ENCODE results near the gene VPS13A.
"Not testable (repeated sequence)": the region's sequence is repeated elsewhere in the genome, so short reads cannot be mapped to it uniquely, and the experiment has no call there.

VPS13A gene

DNA sequence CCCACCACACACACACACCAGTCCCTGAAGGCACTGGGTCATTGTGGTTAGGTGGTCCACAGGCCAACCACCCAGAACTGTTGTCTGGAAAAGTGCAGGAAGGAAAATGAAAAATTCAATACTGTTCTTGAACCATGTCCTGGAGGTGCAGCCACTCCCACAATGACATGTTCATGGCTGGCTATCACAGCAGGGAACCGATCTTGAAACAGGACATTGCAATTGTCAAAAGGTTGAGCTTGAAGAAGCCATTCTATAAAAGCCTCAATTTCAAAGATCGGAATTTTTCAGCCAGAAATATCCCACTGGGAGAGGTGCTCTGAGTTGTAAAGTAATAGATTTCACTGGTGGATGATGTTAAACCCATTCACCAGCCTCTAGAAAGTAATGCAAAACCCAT lies 252.6 kb downstream of the VPS13A start:
- no peak for DNase-seq

- DNase-seq, result no peak
Measured at GRCh38 chr9:77432053-77432452, 254.7 kb downstream of the VPS13A start.

DNA sequence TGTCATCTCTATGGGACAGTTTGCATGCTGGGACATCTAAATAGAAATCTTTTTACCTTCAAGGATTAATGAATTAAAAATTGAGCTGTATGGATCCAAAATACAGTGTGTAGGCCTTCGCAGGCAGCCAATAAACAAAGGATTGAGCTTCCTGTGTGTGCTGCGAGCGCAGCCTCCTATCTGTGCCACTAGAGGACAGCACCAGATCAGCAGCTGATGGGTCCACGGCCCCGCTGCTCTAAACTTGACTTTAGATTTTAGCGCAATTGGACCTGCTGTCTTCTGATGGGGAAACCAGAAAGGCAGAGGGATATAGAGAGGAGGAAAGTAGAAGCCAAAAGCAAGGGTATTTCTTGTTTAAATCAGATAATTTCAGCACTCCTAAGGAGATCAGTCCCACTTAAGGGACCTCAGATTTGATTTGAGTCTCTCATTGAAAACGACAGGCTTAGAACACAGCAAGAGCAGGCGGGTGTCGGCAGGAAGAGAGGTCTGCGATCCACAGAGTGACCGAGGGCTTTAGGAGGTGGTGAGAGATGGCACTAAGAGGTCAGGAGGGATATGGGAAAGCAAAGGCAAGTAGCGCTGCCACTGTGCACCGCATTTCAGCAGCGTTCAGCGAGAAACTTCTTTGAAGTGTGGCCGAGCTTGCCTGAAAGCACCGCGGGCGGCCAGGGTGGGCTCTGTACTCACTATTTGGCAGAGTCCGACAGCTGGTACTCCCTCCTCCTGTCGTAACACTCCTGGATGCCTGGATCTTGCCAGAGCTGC lies 256.5 kb downstream of the VPS13A start:
- DNase-seq, result no peak

- no peak for DNase-seq
Measured at GRCh38 chr9:77435277-77435676, 257.9 kb downstream of the VPS13A start.

DNA sequence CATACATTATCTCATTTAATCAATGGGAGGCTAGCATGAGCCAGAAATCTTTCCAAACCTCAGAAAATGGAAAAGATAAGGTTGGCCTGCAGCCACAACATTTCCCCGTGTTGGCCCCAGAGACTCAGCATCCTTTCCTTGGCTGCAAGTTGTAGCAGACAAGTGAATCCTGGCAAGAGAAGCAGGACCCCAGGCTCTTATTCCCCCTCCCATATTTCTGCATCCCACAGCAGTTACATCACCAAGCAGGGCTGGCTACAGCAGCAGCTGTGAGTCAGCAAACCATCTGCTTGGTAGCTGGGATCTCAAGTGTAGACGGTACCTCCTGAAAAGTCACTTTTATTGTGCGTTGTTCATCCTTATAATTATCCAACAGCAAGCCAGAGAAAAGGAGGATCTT lies 258.4 kb downstream of the VPS13A start:
- DNase-seq, result no peak

DNA sequence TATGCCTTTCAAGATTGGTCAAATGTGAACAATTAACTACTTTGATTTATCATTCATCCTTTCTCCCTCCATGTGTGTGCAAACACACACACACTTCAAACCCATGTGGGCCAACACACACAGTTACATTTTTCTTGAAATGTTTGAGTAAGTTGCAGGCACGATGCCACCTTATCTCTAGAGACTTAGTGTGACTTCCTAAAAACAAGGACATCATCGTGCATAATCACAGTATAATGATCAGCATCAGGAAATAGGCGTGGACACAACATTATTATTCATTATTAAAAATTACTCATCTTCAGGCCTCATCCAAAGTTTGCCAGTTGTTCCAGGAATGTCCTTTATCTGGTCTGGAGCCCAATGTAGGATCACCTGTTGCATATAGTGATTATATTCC lies 261.3 kb downstream of the VPS13A start:
- no peak for DNase-seq

DNA sequence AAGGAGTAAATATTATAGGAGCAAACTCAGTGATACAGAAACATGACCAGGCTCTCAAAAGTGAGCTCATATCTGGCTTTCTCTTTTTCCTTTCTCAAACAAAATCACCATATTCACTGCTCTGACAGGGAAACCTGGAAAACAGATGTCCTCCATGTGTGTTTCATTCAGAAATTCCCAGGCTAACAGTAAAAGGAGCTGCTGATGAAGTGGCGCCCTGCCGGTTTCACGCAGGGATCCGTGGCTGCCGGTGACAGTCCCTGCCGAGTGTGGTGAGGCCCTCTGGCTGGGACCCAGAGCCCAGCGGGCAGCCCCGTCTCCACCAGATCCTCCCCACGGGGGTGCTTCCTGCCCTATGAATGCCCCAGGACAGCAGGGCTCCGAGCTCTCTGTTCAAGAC lies 262.7 kb downstream of the VPS13A start:
- DNase-seq, result no peak

DNA sequence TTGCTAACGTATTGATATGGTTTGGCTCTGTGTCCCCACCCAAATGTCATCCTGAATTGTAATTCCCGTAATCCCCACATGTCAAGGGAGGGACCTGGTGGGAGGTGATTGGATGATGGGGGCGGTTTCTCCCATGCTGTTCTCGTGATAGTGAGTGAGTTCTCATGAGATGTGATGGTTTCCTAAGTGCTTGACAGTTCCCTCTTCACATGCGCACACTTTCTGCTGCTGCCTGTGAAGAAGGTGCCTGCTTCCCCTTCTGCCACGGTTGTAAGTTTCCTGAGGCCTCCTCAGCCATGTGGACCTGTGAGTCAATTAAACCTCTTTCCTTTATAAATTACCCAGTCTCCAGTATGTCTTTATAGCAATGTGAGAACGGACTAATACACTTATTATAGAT lies 263.8 kb downstream of the VPS13A start:
- not testable (repeated sequence) for DNase-seq

GRCh38 chr9:77442436-77442835 lies 265.1 kb downstream of the VPS13A start:
- DNase-seq, result no peak

DNA sequence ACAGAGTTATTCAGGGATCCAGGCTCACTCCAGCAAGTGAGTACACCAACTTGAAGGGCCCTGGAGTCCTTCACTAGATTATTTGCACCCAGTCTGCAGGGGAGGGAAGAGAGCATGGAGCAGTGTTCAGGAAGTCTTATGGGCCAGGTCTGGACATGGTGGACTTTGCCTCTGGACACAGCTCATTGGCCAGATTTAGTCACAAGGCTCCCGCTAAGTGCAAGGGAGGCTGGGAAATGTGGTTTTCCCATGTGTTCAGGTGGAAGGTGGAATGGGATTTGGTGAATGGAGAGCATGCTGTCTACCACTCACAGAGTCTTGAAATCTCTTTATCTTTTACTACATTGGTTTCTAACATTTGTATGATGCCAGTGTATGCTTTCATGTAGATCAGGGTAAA lies 270.3 kb downstream of the VPS13A start:
- DNase-seq, result no peak

- DNase-seq, result no peak
Measured at GRCh38 chr9:77449240-77450084, 272.1 kb downstream of the VPS13A start.

GRCh38 chr9:77450085-77450475 lies 272.7 kb downstream of the VPS13A start:
- no peak for DNase-seq

GRCh38 chr9:77451507-77451906 lies 274.2 kb downstream of the VPS13A start:
- DNase-seq, result no peak

- DNase-seq, result no peak
Measured at GRCh38 chr9:77453825-77454647, 276.7 kb downstream of the VPS13A start.

DNA sequence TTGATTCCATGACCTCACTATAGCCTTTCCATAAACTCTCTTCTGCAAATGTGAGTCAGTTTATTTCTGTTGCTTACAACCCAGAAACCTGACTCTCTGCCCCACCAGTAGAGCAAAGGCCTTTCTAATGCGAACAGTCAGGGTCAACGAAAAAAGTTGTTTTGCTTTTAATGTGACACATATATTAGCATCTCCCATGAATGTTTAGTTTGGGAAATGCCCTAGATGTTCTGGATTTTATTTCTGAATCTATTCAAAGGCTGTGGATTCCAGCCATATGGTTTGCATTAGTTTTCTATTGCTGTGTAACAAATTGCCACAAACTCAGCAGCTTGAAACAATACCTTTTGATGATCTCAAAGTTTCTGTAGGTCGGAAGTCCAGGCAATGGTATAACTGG lies 277.3 kb downstream of the VPS13A start:
- no peak for DNase-seq

DNA sequence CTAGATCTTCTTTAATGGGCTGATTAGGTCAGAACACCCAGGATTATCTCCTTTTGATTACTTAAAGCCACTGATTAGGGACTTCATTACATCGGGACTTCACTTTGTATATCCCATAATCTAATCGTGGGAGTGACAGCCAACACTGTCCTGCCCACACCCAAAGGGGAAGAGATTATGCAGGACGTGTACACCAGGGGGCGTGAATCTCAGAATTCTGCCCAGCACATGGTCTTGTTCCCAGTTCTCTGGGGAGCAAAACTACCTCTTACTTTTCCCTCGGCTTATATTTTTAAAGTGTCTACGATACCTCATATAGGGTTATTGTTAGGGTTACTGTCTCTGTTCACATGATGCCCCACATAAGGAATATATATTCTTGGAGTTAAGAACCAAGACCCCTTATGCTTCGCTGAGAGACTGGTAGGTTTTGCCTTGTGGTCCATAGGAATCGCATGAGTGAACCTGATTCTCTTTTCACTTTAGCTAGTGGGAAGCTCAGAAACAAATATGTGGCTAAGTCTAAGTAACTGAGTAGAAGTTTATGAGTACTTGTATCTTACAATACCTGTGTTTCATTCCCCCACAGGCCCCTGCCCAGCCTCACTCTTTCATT lies 278.1 kb downstream of the VPS13A start:
- no peak for DNase-seq

DNA sequence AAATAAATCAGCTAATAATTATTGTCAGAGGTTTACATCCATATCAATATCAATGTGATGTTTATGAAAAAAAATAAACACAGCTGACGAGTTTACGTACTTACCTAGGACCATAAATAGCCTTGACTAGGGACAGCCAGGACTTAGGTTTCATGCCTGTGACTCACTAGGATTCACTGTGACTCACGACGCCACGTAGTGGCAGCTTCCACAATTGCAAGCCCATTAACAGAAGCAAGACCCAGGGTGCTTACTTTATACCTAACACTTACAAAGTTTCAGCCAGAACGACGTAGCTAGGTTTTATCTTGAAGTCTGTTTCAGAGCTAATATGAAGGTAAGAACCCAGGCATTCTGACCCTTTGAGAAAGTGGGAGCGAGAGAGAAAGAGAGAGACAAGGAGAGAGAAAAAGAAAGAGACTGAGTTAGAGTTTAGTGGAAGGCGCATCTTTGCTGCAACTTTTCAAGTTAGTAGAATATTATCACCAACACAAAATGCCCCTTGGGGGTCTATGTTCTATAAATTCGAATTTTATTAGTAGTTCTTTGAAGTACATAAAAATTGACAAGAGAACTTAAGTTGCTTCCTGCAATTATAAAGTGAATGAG lies 279.6 kb downstream of the VPS13A start:
- peak; percentile 72 for DNase-seq

GRCh38 chr9:77457916-77458592 lies 280.7 kb downstream of the VPS13A start:
- peak; percentile 60 for DNase-seq

DNA sequence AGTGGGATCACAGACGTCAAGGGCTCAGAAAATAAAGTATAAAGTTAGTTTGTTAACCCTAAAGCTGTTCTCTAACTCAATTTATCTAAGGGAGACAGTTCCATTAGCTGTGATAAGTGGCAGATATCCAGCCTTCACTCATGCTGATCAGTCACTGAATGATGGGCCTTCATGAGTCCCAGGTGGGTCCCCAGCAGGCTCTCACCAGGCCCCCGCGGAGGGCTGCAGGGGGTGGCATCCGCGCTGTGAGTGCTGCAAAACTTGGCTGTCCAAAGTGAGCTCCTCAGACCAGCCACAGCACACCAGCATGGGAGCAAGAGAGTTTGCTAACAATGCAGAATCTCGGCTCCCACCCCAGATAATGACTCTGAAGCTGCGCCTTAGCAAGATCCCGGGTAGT lies 283.6 kb downstream of the VPS13A start:
- DNase-seq, result no peak

DNA sequence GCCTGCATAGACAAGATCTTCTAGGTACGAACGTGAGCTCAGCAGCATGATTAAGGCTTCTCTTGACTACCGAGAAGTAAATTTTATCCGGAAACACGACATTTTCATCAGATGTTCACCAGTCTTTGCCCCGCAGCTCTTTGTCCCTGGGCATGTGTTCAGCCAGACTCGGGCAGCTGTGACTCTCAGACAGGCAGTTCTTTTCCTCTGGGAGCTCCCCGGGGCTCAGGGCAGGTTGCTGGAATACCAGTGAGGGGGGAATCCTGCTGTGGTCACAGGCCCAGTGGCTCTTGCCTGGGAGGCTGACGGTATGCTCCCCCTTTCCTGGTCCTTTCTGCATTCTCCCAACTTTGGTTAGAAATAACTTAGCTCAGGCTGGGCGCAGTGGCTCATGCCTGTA lies 284.7 kb downstream of the VPS13A start:
- DNase-seq, result no peak

DNA sequence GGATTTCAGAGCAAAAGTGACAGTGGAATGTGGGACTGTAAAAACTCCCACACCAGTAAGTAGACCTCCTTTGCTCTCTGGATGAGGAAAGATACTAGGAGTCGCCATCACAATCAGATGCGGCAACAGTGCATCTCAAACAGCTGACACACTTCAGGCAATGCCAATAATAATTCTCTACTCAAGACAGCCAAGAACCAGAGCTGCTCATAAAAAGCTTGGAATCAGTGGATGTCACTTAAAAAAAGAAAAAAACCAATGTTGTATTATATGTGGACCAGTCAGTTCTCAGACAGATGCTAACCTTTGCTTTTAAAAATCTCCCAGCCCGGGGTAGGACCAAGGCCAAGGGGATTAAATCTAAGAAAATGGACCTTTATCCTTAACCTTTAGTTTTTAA lies 285.8 kb downstream of the VPS13A start:
- no peak for DNase-seq

DNA sequence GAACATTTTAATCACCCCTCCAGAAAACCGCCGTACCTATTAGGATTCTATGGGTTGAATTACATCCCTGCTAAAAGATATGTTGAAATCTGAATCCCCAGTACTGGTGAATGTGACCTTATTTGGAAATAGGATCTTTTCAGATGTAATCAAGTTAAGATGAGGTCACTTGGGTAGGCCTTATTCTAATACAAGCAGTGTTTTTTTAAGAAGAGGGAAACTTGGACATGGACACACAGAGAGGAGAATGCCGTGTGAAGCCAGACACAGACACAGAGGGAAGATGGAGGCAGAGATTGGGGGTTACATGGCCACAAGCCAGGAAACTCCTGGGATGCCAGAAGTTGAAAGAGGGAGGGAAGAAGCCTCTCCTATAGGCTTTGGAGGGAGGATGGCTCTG lies 287.3 kb downstream of the VPS13A start:
- DNase-seq, result no peak

Data from CD4-positive, alpha-beta T cell treated with Interleukin-15 for 1 hour (primary cell).